Fibroblast of skin of back (primary cell): Measurements from ENCODE around the gene QSER1. TPM values are rescaled to one million over a fixed set of nuclear protein-coding genes. Genes with fewer than 3 reads are reported as not detected.
A peak's percentile ranks its signal among the peaks of the same experiment; 100 is the strongest.
"Not testable (repeated sequence)": the region's sequence is repeated elsewhere in the genome, so short reads cannot be mapped to it uniquely, and the experiment has no call there.

ENCODE experiments used
- DNase-seq: peaks from one replicate; pipeline ENCODE4 v3.0.0-alpha.2; 2013
- polyA plus RNA-seq, 2 experiments: library from polyadenylated mRNA; unstranded; fragments of 120-200 nt; gene quantifications; one replicate each; pipeline ENCODE4 v1.2.1, GENCODE V29; 2013; ENCODE audit not compliant: insufficient read length in 2 of 2

Gene QSER1
- 18.6 TPM for polyA plus RNA-seq (2013, experiment 1 of 2; ENCODE audit: insufficient read length)
- polyA plus RNA-seq (2013, experiment 2 of 2; ENCODE audit: insufficient read length): 13.0 TPM

GRCh38 chr11:32892355-32893092 lies at the start of gene QSER1:
Gene QSER1, plus strand, starts transcription at chr11:32892811. Its CDS starts 315 bp downstream, at chr11:32893126.
- peak; percentile 69 for DNase-seq

GRCh38 chr11:32843544-32843943 lies 49.1 kb upstream of the QSER1 start:
- DNase-seq: no peak

- no peak for DNase-seq
These were observed 45.1 kb upstream of the QSER1 start for GRCh38 chr11:32847511-32847910.

- DNase-seq: no peak
These were observed 42.9 kb upstream of the QSER1 start for GRCh38 chr11:32849761-32850160.

- no peak for DNase-seq
These were observed 41.4 kb upstream of the QSER1 start for GRCh38 chr11:32851251-32851650.

GRCh38 chr11:32852207-32852606 lies 40.4 kb upstream of the QSER1 start:
- peak; percentile 7 for DNase-seq

- DNase-seq: no peak
These were observed 37.0 kb upstream of the QSER1 start for GRCh38 chr11:32855601-32856000.

- DNase-seq: no peak
These were observed 33.9 kb upstream of the QSER1 start for GRCh38 chr11:32858731-32859130.

- DNase-seq: no peak
These were observed 30.6 kb upstream of the QSER1 start for GRCh38 chr11:32861850-32862577.

- no peak for DNase-seq
These were observed 28.1 kb upstream of the QSER1 start for GRCh38 chr11:32864555-32864954.

GRCh38 chr11:32868752-32869151 lies 23.9 kb upstream of the QSER1 start:
- DNase-seq: not testable (repeated sequence)

GRCh38 chr11:32870676-32871075 lies 21.9 kb upstream of the QSER1 start:
- no peak for DNase-seq

GRCh38 chr11:32874132-32874531 lies 18.5 kb upstream of the QSER1 start:
- no peak for DNase-seq

GRCh38 chr11:32881286-32881685 lies 11.3 kb upstream of the QSER1 start:
- DNase-seq: no peak

GRCh38 chr11:32883421-32883820 lies 9.2 kb upstream of the QSER1 start:
- no peak for DNase-seq

GRCh38 chr11:32884023-32884422 lies 8.6 kb upstream of the QSER1 start:
- no peak for DNase-seq

GRCh38 chr11:32884770-32885384 lies 7.7 kb upstream of the QSER1 start:
- DNase-seq: peak; percentile 9

- no peak for DNase-seq
These were observed 7.1 kb upstream of the QSER1 start for GRCh38 chr11:32885556-32885955.

- no peak for DNase-seq
These were observed 6.4 kb upstream of the QSER1 start for GRCh38 chr11:32886180-32886579.

GRCh38 chr11:32887707-32888383 lies 4.8 kb upstream of the QSER1 start:
- DNase-seq: not testable (repeated sequence)

- DNase-seq: not testable (repeated sequence)
These were observed 4.3 kb upstream of the QSER1 start for GRCh38 chr11:32888384-32888710.

GRCh38 chr11:32888805-32889204 lies 3.8 kb upstream of the QSER1 start:
- peak; percentile 19 for DNase-seq
